Measurements from ENCODE around the gene LARP1.
"Not testable (repeated sequence)": the region's sequence is repeated elsewhere in the genome, so short reads cannot be mapped to it uniquely, and the experiment has no call there.

Gene LARP1

GRCh38 chr5:154830219-154830595, 75.0 kb downstream of the LARP1 start:
- H3K4me3 Mint-ChIP-seq, result peak overlapping the region; percentile 59
- H3K27ac Mint-ChIP-seq, result peak overlapping the region; percentile 77
- H3K36me3 Mint-ChIP-seq, result peaks cover 2% of the 10 kb centered on the region
- H3K9me3 Mint-ChIP-seq (ENCODE audit: low read depth), result no peaks in the 10 kb centered on the region
- H3K4me1 Mint-ChIP-seq (ENCODE audit: low read depth), result peaks cover 41% of the 10 kb centered on the region
- no peaks in the 10 kb centered on the region for H3K27me3 Mint-ChIP-seq

- H3K4me3 Mint-ChIP-seq, result no peak overlapping the region
- peaks cover 41% of the 10 kb centered on the region for H3K4me1 Mint-ChIP-seq (ENCODE audit: low read depth)
- H3K9me3 Mint-ChIP-seq (ENCODE audit: low read depth), result no peaks in the 10 kb centered on the region
- H3K36me3 Mint-ChIP-seq, result peaks cover 2% of the 10 kb centered on the region
- H3K27ac Mint-ChIP-seq, result peak overlapping the region; percentile 77
- no peaks in the 10 kb centered on the region for H3K27me3 Mint-ChIP-seq
Measured at GRCh38 chr5:154830596-154830995, 75.4 kb downstream of the LARP1 start.

- Mint-ChIP-seq H3K36me3 (peaks cover 2% of the 10 kb centered on the region), H3K4me3 (no peak overlapping the region), H3K9me3 (ENCODE audit: low read depth) (no peaks in the 10 kb centered on the region), H3K27ac (peak overlapping the region; percentile 5), H3K27me3 (no peaks in the 10 kb centered on the region), H3K4me1 (ENCODE audit: low read depth) (peaks cover 39% of the 10 kb centered on the region)
Measured at GRCh38 chr5:154831451-154831850, 76.3 kb downstream of the LARP1 start.

- not testable (repeated sequence) for H3K9me3 Mint-ChIP-seq (ENCODE audit: low read depth); H3K27me3 Mint-ChIP-seq; H3K4me3 Mint-ChIP-seq; H3K36me3 Mint-ChIP-seq; H3K27ac Mint-ChIP-seq
- H3K4me1 Mint-ChIP-seq (ENCODE audit: low read depth), result peaks cover 35% of the 10 kb centered on the region
Measured at GRCh38 chr5:154832804-154833203, 77.6 kb downstream of the LARP1 start.

GRCh38 chr5:154834053-154834452, 78.9 kb downstream of the LARP1 start:
- Mint-ChIP-seq H3K27ac (no peak overlapping the region), H3K4me1 (ENCODE audit: low read depth) (peaks cover 23% of the 10 kb centered on the region), H3K4me3 (no peak overlapping the region), H3K27me3 (no peaks in the 10 kb centered on the region), H3K36me3 (peaks cover 2% of the 10 kb centered on the region), H3K9me3 (ENCODE audit: low read depth) (no peaks in the 10 kb centered on the region)

GRCh38 chr5:154835701-154836052, 80.5 kb downstream of the LARP1 start:
- not testable (repeated sequence) for H3K4me3 Mint-ChIP-seq; H3K9me3 Mint-ChIP-seq (ENCODE audit: low read depth); H3K4me1 Mint-ChIP-seq (ENCODE audit: low read depth); H3K27me3 Mint-ChIP-seq; H3K27ac Mint-ChIP-seq; H3K36me3 Mint-ChIP-seq

GRCh38 chr5:154836225-154836624, 81.0 kb downstream of the LARP1 start:
- Mint-ChIP-seq H3K36me3 (no peaks in the 10 kb centered on the region), H3K9me3 (ENCODE audit: low read depth) (no peaks in the 10 kb centered on the region), H3K27me3 (no peaks in the 10 kb centered on the region), H3K4me1 (ENCODE audit: low read depth) (peaks cover 6% of the 10 kb centered on the region), H3K27ac (no peak overlapping the region), H3K4me3 (no peak overlapping the region)

- H3K36me3 Mint-ChIP-seq, result no peaks in the 10 kb centered on the region
- no peaks in the 10 kb centered on the region for H3K27me3 Mint-ChIP-seq
- H3K4me3 Mint-ChIP-seq, result no peak overlapping the region
- peaks cover 6% of the 10 kb centered on the region for H3K4me1 Mint-ChIP-seq (ENCODE audit: low read depth)
- no peak overlapping the region for H3K27ac Mint-ChIP-seq
- H3K9me3 Mint-ChIP-seq (ENCODE audit: low read depth), result no peaks in the 10 kb centered on the region
Measured at GRCh38 chr5:154837009-154837901, 82.1 kb downstream of the LARP1 start.

GRCh38 chr5:154840435-154841272, 85.5 kb downstream of the LARP1 start:
- Mint-ChIP-seq H3K36me3 (no peaks in the 10 kb centered on the region), H3K4me3 (no peak overlapping the region), H3K4me1 (ENCODE audit: low read depth) (no peaks in the 10 kb centered on the region), H3K27me3 (no peaks in the 10 kb centered on the region), H3K27ac (no peak overlapping the region), H3K9me3 (ENCODE audit: low read depth) (no peaks in the 10 kb centered on the region)

- Mint-ChIP-seq H3K9me3 (ENCODE audit: low read depth) (no peaks in the 10 kb centered on the region), H3K4me1 (ENCODE audit: low read depth) (no peaks in the 10 kb centered on the region), H3K27me3 (no peaks in the 10 kb centered on the region), H3K27ac (no peak overlapping the region), H3K36me3 (peaks cover 2% of the 10 kb centered on the region), H3K4me3 (no peak overlapping the region)
Measured at GRCh38 chr5:154841273-154841661, 86.1 kb downstream of the LARP1 start.

GRCh38 chr5:154842689-154843530, 87.7 kb downstream of the LARP1 start:
- Mint-ChIP-seq H3K36me3 (peaks cover 3% of the 10 kb centered on the region), H3K4me3 (no peak overlapping the region), H3K27me3 (no peaks in the 10 kb centered on the region), H3K9me3 (ENCODE audit: low read depth) (no peaks in the 10 kb centered on the region), H3K27ac (no peak overlapping the region), H3K4me1 (ENCODE audit: low read depth) (no peaks in the 10 kb centered on the region)

- Mint-ChIP-seq H3K27ac (no peak overlapping the region), H3K27me3 (no peaks in the 10 kb centered on the region), H3K9me3 (ENCODE audit: low read depth) (no peaks in the 10 kb centered on the region), H3K4me3 (no peak overlapping the region), H3K36me3 (peaks cover 6% of the 10 kb centered on the region), H3K4me1 (ENCODE audit: low read depth) (peaks cover 7% of the 10 kb centered on the region)
Measured at GRCh38 chr5:154844809-154845208, 89.6 kb downstream of the LARP1 start.

- Mint-ChIP-seq H3K4me1 (ENCODE audit: low read depth) (peaks cover 20% of the 10 kb centered on the region), H3K36me3 (peaks cover 6% of the 10 kb centered on the region), H3K4me3 (no peak overlapping the region), H3K27ac (peak overlapping the region; percentile 10), H3K27me3 (no peaks in the 10 kb centered on the region), H3K9me3 (ENCODE audit: low read depth) (no peaks in the 10 kb centered on the region)
Measured at GRCh38 chr5:154849264-154849785, 94.1 kb downstream of the LARP1 start.

- no peaks in the 10 kb centered on the region for H3K9me3 Mint-ChIP-seq (ENCODE audit: low read depth)
- peaks cover 6% of the 10 kb centered on the region for H3K36me3 Mint-ChIP-seq
- H3K4me1 Mint-ChIP-seq (ENCODE audit: low read depth), result peaks cover 20% of the 10 kb centered on the region
- H3K4me3 Mint-ChIP-seq, result no peak overlapping the region
- H3K27ac Mint-ChIP-seq, result peak overlapping the region; percentile 10
- no peaks in the 10 kb centered on the region for H3K27me3 Mint-ChIP-seq
Measured at GRCh38 chr5:154849791-154850201, 94.6 kb downstream of the LARP1 start.

Data from activated naive CD8-positive, alpha-beta T cell (primary cell).